ENCODE measurements around the gene FRYL. TPM values are rescaled to one million over a fixed set of nuclear protein-coding genes. Genes with fewer than 3 reads are reported as not detected.

The FRYL gene
- total RNA-seq, 2 experiments from 2014 or later, result 85.4 to 88.5 TPM

GRCh38 chr4:48484494-48485168 lies 295.4 kb downstream of the FRYL start:
- intact Hi-C loops (cut with micrococcal nuclease; ENCODE audit: unreplicated experiment), result no loop called here
- Histone ChIP-seq H3K4me1 (ENCODE audit: insufficient read depth, low read length, poor library complexity, severe bottlenecking) (no peaks in the 10 kb centered on the region), H3K9me3 (ENCODE audit: low read length) (no peaks in the 10 kb centered on the region), H3K27ac (ENCODE audit: low read depth, low read length, poor library complexity, severe bottlenecking) (no peak overlapping the region), H3K4me2 (ENCODE audit: low read length) (no peak overlapping the region), H2AFZ (ENCODE audit: low read length) (no peak overlapping the region), H3K4me3 (ENCODE audit: low read depth, low read length, poor library complexity, severe bottlenecking) (no peak overlapping the region), H4K20me1 (ENCODE audit: insufficient read depth, low read length) (no peaks in the 10 kb centered on the region), H3K36me3 (ENCODE audit: insufficient read depth, low read length) (no peaks in the 10 kb centered on the region), H3K9me2 (ENCODE audit: insufficient read depth, low read length) (no peaks in the 10 kb centered on the region), H3K79me2 (ENCODE audit: insufficient read depth, low read depth, low read length) (no peaks in the 10 kb centered on the region)
- TF ChIP-seq EZH2phosphoT487 (IDR thresholded peaks at IDR 0.05; ENCODE audit: borderline replicate concordance, low read depth, low read length) (no peak), CTCF (conservative IDR thresholded peaks at IDR 0.05; ENCODE audit: low read length) (no peak)
- BruUV-seq (replicated peaks), result no TSS peak
- DNase-seq (ENCODE audit: low spot score), result no peak
- ChIA-PET CTCF (ENCODE audit: unreplicated experiment) (no interaction called here), POLR2A (no interaction called here)

GRCh38 chr4:48483777-48484493 lies 296.1 kb downstream of the FRYL start:
- POLR2A ChIA-PET, result no interaction called here
- intact Hi-C loops (cut with micrococcal nuclease; ENCODE audit: unreplicated experiment), result no loop called here

More at GRCh38 chr4:48483777-48484493, 296.1 kb downstream of the FRYL start:
- Histone ChIP-seq H3K36me3 (ENCODE audit: insufficient read depth, low read length) (no peaks in the 10 kb centered on the region), H3K9me3 (ENCODE audit: low read length) (no peaks in the 10 kb centered on the region), H3K4me1 (ENCODE audit: insufficient read depth, low read length, poor library complexity, severe bottlenecking) (no peaks in the 10 kb centered on the region), H3K27ac (ENCODE audit: low read depth, low read length, poor library complexity, severe bottlenecking) (no peak overlapping the region), H3K79me2 (ENCODE audit: insufficient read depth, low read depth, low read length) (no peaks in the 10 kb centered on the region), H3K4me3 (ENCODE audit: low read depth, low read length, poor library complexity, severe bottlenecking) (no peak overlapping the region), H2AFZ (ENCODE audit: low read length) (no peak overlapping the region), H4K20me1 (ENCODE audit: insufficient read depth, low read length) (no peaks in the 10 kb centered on the region), H3K4me2 (ENCODE audit: low read length) (no peak overlapping the region), H3K9me2 (ENCODE audit: insufficient read depth, low read length) (no peaks in the 10 kb centered on the region)
- no peak for DNase-seq (ENCODE audit: low spot score)
- TF ChIP-seq CTCF (conservative IDR thresholded peaks at IDR 0.05; ENCODE audit: low read length), result no peak
- TF ChIP-seq EZH2phosphoT487 (IDR thresholded peaks at IDR 0.05; ENCODE audit: borderline replicate concordance, low read depth, low read length), result no peak
- BruUV-seq (replicated peaks), result no TSS peak
- CTCF ChIA-PET (ENCODE audit: unreplicated experiment), result no interaction called here

Measured in OCI-LY7 (cell line).